Smooth muscle cell of the brain vasculature (primary cell): ENCODE data around the gene CACNA1H.
"Not testable (repeated sequence)": the region's sequence is repeated elsewhere in the genome, so short reads cannot be mapped to it uniquely, and the experiment has no call there.

Source experiments
- DNase-seq: peaks from one replicate; pipeline ENCODE4 v3.0.0-alpha.2; 2012; ENCODE audit warnings: low read depth, low spot score

CACNA1H gene

DNA sequence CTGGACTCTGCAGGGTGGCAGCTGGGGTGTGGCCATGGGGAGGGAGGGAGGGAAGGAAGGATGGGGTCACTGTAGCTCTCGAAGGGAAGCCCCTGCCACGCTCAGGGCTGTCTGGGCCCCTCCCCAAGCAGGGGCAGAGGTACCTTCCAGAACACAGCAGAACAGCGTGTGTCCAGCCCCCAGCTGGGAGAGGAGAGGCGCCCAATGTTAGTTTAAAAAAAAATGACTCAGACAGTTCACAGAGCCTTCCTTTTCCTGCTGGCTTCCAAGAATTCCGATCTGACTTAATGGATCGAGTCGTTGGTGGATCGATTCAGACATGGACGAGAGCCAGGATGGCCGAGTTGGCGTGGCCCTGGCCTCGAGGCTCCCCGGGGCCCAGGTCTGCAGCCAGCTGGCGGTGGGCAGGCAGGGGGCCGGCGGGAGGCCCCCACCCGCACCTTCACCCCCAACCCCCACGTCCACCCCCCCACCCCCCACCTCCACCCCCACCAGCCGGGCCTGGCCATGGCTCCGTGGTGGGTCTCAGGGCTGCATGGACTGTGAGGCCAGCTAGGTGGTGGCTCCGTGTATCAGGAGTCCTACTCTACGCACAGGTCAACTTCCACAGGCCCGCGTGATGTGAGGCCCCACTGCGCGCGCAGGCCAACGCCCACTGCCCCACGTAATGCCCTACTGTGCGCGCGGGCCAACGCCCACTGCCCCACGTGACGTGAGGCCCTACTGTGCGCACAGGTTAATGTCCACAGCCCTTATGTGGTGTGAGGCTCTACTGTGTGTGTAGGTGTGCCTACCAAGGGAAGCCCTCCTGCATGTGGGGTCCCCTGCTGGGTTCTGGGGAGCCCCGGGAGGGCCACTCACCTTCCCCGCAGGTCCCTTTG lies 21.8 kb downstream of the CACNA1H start:
- DNase-seq, result peak; percentile 35

DNA sequence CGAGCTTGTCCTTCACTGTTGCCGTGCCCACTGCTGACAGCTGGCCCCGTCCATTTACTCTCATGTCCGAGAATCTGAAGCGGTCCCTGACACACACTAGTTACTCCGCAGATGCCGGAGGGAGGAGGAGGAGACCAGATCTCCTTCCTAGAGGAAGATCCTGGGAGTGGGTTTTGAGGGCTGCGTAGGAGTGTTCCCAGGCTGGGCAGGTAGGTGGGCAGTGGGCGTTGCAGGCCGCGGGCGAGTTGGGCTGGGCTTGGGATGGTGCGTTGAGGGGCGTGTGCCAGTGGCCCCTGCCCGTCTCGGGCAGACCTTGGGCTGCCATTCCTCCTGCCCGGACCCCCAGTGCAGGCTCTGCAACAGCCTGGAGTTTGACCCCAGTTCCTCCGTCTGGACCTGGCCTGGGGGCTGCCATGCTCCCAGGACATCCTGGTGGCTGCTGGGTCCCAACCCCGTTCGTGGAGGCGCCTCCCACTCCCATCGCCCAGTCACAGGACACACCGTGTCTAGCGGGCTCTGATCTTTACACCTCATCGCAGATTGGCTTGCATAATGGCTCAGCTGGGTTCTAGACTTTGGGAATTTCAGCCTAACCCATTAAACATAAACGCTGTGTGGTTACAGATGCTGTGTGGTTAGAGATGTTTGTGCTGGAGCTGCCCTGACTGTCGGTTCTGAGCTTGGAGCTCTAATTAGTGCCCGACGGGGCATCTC lies 22.8 kb downstream of the CACNA1H start:
- no peak for DNase-seq

DNA sequence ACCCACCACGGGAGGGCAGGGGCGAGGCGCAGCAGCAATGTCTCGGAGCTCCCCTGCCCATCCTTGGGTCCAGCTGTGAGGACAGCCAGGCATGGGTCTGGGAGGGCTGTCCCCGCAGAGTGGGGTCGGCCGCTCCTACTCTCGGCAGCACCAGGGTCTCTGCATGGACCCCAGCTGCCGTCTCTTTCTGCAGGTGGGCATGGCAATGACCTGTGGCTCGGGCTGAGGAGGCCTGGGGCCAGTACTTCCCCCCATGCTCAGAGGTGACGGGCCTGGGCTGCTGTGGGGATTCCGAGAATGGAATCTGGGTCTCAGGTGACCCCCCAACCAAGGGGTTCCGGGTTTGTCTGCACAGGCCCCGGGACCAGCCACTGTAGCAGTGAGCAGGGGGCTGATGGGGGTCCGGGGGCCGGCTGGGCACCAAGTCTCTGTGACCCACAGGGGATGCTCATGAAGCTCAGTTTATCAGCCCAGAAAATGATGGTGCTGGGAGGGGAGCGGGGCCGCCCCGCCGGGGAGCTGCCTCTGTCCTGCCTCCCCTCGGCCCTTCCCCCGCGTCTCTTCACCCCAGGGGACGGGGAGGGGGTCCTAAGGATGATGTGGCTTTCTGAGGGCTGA lies 23.5 kb downstream of the CACNA1H start:
- no peak for DNase-seq

DNA sequence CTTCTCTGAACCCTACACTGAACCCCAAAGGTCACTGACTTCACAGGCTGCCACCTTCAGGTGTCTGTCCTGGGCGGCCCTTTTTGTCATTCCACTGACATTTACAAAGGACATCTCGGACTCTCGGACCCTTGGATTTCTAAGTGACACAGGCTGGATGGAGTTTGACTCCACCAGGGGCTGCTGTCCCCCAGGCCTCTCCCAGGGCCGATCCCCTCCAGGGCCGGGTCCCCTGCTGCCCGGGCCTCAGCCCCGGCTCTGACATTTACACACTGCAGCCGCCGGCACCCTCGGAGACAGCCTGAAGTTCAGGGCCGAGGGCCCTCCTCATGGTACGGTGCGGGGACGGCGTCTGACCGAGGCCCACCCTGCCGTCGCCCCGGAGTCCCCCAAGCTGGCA lies 24.1 kb downstream of the CACNA1H start:
- no peak for DNase-seq

DNA sequence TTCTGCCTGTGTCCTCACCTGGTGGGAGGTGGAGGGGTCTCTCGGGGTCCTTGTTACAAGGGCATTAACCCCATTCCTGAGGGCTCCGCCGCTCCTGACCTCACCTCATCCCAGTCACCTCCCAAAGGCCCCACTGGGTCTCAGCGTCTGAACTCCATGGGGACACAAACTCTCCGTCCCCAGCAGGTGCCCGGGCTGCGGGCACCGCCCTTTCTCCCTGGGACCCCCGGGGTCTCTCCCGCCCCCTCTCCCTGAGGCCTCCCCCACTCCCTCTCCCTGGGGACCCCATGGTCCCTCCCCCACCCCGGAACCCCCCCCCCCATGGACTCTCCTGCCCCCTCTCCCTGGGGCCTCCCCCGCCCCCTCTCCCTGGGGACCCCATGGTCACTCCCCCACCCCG lies 24.8 kb downstream of the CACNA1H start:
- DNase-seq, result no peak

DNA sequence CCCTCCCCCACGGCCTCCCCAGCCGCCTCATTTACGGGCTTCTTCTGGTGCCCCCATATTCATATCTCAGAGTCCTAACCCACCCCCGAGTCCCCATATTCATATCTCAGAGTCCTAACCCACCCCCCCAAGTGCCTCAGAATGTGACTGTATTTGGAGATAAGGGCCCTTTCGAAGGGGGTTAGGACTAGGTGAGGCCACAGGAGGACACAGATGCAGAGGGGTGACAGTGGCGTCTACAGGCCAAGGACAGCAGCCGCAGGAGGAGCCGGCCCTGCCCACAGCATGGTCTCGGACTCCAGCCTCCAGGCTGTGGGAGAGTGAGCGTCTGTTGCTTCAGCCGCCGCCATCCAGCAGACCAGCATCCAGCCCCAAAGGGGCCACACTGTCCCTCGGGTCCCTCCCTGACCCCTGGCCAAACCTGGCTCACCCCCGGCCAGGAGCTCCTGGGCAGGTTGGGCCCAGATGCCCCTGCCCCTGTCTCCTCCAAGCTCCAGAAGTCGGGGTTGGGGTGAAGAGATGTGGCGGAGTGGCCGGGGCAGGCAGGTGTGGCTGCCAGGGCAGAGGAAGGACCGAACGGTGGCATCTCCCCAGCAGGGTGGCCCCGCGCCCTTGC lies 25.5 kb downstream of the CACNA1H start:
- DNase-seq, result no peak

DNA sequence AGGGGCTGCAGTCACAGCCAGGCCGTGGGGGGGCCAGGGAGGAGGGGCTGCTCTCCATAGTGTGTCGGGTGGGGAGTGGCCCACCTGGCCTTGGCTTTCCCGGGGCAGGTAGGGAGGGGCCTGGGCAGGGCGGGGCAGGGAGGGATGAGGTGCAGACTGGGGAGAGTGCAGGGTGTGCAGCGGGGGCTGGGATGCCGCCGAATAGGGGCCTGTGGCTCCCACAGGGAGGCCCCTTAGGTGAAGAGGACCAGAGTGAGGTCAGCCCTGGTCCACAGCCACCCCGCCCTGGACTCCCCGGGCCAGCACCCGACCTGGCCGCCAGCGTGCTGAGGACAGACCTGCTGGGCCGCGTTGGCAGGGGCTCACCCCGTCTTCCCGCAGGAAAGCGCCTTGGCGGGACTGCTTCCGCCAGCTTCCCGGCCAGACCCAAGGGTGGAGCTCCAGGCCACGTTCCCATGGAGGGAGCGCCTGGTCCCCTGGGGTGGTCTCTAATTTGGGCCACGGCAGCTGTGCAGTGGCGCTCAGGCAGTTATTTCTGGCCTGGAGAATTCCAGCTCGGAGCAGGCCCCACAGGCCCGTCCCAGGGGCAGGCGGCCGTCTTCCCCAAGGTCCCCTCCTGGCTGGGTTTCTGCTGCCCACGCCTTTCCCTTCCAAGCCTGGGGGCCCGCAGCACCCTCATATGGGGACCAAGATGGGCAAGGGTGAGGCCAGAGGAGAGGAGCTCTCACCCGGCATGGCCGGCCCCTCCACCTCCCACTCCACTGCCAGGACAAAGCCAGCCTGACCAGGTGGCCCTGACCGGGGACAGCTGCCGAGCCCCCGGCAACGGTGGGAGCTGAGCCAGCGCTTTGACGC lies 27.9 kb downstream of the CACNA1H start:
- no peak for DNase-seq

DNA sequence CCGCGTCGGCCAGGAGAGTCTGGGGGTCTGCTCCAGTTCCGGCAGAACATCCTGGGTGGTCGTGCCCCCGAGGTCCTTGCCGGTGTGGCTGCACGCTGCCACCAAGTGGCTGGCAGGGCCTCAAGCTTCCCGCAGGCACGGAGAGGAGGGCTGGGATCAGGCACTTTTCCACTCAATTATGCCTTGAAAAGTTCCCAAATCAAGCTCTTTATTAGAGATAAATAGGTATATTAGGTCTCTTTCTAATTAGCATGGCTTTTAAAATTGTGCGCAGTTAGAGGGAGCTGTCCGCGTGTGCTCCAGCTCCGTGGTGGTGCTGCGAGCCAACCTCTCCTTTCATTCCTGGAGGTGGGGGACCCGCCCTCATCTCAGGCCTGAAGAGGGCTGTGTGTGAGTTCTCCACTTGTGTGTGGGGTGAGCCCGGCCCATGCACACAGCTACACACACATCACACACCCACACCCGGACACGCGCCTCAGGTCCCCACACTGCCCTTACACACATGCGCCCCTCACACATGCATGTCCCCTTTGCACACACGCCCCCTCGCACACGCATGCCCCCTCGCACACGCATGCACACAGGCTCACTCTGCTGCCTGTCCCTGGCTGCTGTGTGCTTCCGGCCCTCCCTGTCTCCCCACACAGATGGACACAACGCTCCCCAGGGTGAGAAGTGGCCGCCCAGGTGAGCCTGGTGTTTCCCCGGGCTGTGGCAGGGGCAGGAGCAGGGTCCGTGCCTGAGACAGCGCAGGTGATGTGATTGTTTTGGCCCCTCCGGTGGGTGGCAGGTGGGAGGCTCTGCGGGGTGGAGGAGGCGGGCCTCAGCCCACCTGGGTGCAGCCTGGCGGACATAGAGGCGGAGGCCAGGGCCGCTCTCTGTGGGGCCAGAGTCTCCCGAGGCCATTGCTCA lies 28.8 kb downstream of the CACNA1H start:
- no peak for DNase-seq

DNA sequence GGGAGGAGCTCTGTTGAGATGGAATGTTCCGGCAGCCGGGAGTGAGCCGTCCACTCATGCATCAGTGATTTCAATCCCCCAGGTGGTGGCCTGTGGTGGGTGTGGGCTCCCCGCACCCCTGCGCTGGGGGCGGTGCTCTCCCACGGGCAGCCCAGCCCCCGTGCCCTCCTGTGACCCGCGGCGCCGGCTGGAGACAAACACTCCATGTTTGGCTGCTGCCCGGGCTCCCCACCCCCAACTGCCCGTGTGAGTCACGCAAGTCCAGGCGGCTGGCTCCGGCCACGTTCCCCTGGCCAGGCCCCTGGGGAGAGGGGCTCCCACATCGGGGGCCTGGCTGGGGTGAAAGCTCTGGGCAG lies 29.4 kb downstream of the CACNA1H start:
- DNase-seq, result peak; percentile 46

DNA sequence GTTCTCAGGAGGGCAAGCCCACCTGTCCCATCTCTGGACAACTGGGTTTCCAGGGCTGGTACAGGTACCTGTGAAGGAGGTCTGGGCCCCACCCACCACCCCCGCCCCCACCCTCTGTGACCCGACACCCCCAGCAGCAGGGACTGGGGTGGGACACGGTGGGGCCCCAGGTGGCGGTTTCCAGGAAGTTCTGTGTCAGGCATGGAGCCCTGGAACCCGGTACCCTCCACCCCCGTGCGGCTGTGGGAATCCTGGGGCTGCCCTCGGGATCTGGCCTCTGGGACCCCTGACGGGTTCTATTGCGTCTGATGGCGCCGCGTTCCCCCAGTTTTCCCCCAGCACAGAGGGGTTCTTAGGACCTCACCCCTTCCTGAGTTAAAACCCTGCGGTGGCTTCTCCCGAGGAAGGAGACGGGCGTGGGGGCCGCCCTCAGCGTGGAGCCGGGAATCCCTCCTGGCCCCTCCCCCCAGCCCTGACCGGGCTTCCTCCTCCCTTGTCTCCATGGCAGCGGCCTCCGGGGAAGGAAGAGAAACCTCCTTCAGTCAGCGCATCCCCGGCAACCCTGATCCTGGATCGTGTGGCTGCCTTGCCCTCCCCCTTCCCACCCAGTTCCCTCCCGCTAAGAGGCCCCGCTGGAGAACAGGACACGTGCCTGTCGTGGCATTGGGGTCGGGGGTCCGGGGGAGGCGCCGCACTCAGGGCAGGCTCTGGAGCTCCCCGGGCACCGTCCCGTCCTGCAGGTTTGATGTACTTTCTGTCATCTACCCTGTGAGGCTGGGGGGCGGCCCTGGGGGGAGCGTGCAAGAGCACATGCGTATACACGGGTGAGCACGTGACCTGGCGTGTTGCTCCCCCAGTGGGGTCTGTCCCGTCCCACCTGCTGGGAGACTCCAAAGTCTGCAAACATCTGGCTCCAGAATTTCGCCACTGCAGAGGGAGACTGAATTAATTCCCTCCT lies 30.3 kb downstream of the CACNA1H start:
- peak; percentile 17 for DNase-seq

DNA sequence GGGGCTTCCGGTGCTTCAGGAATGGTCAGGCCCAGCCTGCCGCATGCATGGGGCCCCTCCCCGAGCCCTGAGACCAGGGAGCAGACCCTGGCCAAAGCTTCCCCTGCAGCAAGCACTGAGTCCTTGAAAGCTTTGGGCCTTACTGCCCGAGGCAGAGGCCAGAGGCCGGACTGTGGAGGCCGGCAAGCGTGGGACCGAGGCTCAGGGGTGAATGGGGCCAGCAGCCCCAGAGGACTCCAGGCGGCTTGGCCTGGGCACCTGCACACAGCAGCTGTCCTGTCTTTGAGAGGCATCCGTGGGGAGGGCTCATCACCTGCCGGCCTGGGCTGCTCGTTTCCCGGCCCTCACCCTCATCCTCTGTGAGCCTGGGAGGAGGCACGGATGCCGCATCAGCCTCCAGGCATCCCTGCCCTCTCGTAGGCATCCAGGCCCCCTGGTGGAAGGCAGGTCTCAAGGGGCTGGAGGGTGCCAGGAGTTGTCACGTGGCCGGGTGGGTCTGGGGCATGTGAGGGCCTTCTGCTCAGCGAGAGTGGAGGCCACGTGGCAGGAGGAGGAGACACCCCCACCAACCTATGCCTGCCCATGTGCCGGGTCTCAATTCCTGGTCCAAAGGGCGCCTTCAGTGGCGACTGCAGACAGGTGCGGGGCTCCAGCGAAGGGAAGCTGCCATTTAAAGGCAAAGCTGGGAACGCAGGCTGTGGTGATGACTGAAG lies 31.4 kb downstream of the CACNA1H start:
- DNase-seq, result no peak

DNA sequence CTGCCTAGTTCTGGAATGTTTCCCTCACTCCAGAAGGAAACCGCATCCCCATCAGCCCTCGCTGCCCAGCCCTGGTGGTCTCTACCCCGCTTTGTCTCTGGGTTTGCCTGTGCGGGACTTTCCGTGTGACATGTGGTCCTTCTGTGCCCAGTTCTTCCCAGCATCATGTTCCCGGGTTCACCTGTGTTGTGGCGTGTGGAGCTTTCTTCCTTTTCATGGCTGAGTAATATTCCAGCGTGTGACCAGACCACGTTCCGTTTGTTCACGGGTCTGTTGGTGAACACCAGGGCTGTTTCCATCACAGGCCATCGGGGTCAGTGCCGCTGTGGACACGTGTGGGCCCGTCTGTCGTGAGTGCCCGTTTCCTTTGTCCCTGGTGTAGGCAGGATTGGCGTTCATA lies 32.1 kb downstream of the CACNA1H start:
- no peak for DNase-seq

DNA sequence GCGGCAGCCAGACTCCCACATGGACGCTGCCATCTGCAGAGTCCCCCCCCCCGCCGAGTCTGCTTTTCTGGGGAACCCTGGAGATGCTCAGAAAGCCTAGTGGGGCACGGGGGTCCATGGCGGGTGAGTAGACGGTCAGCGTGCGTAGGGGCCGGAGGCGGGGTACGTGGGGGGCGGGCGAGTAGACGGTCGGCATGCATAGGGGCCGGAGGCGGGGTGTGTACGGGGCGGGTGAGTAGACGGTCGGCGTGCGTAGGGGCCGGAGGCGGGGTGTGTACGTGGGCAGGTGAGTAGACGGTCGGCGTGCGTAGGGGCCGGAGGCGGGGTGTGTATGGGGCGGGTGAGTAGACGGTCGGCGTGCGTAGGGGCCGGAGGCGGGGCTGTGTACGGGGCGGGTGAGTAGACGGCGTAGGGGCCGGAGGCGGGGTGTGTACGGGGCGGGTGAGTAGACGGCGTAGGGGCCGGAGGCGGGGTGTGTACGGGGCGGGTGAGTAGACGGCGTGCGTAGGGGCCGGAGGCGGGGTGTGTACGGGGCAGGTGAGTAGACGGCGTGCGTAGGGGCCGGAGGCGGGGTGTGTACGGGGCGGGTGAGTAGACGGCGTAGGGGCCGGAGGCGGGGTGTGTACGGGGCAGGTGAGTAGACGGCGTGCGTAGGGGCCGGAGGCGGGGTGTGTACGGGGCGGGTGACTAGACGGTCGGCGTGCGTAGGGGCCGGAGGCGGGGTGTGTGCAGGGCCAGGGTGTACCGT lies 32.7 kb downstream of the CACNA1H start:
- DNase-seq, result not testable (repeated sequence)

DNA sequence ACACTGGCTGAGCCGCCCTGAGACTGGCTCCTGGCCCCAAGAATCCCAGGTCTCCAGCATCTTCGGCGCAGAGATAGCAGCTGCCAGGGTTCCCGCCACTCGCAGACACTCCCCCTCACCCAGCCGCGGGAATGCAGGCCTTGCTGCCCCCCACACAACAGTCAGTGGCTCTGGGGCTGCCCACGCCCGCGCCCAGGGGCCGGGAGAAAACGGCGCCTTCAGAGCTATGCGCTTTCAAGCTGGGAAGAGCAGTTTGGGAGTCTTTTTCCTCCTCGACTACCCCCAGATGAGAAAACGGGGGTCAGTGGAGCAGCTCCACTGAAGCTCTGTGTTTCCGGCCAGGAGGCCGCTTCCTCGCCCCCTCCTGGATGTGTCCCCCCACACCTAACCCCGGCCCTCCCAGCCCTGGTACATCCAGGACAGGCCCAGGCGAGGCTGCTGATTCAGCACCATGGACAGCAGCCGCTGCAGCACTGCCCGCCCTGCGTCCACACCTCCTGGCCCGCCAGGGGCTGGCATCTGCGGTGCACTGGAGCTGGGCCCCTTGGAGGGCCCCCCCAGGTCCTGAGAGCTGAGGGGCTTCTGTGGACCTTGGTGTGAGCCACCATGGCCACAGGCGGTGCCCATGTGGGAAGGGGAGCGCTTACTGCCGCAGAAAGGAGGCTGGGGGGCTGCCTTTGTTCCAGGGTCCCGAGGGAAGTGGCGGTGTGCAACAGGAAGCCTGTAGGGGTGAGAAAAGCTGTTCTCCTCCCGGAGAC lies 35.7 kb downstream of the CACNA1H start:
- no peak for DNase-seq

DNA sequence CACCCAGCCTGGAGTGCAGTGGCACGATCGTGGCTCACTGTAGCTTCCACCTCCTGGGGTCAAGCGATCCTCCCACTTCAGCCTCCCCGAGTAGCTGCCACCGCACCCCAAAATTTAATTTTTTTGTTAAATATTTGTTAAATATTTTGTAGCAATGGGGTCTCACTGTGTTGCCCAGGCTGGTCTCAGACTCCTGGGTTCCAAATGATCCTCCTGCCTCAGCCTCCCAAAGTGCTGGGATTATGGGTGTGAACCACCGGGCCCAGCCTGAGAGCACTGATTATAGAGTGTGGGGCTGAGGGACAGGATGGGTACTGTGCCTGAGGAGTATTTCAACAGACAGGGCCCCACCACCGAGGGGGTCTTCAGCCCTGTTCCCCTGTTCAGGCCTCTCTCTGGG lies 36.5 kb downstream of the CACNA1H start:
- no peak for DNase-seq

DNA sequence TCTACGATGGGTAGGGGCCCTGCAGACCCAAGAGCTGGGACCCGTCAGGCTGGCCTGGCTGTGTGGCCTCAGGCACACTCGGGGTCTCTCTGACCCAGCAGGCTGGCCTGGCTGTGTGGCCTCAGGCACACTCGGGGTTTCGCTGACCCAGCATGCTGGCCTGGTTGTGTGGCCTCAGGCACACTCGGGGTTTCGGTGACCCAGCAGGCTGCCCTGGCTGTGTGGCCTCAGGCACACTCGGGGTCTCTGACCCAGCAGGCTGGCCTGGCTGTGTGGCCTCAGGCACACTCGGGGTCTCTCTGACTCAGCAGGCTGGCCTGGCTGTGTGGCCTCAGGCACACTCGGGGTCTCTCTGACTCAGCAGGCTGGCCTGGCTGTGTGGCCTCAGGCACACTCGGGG lies 37.9 kb downstream of the CACNA1H start:
- not testable (repeated sequence) for DNase-seq
